Endothelial cell of hepatic sinusoid (primary cell): ENCODE data around the gene FTCD.
"Not testable (repeated sequence)": the region's sequence is repeated elsewhere in the genome, so short reads cannot be mapped to it uniquely, and the experiment has no call there.

Experiments
- in situ Hi-C: cut with HindIII; loops from 2 replicates; pipeline ENCODE4 v1.10.0; 2017; ENCODE audit warnings: low sequenced_read_pairs

The FTCD gene

GRCh38 chr21:46155514-46156377 is at the start of gene FTCD:
Gene FTCD (minus strand): TSS chr21:46155579. CDS start chr21:46155523, 56 bp downstream.
- in situ Hi-C loops, result no loop called here

- in situ Hi-C loops, result no loop called here
These were observed 49.8 kb upstream of the FTCD start for GRCh38 chr21:46205166-46205565.

- in situ Hi-C loops, result no loop called here
These were observed 47.8 kb upstream of the FTCD start for GRCh38 chr21:46203203-46203600.

- in situ Hi-C loops, result no loop called here
These were observed 47.3 kb upstream of the FTCD start for GRCh38 chr21:46202592-46203202.

GRCh38 chr21:46200877-46201803 is 45.8 kb upstream of the FTCD start:
- in situ Hi-C loops, result not testable (repeated sequence)

- in situ Hi-C loops, result no loop called here
These were observed 44.3 kb upstream of the FTCD start for GRCh38 chr21:46199436-46200373.

- in situ Hi-C loops, result no loop called here
These were observed 41.4 kb upstream of the FTCD start for GRCh38 chr21:46196733-46197132.

- in situ Hi-C loops, result no loop called here
These were observed 40.3 kb upstream of the FTCD start for GRCh38 chr21:46195595-46196195.

- in situ Hi-C loops, result no loop called here
These were observed 39.3 kb upstream of the FTCD start for GRCh38 chr21:46194374-46195334.

GRCh38 chr21:46193829-46194373 is 38.5 kb upstream of the FTCD start:
- in situ Hi-C loops, result no loop called here

GRCh38 chr21:46191686-46192575 is 36.6 kb upstream of the FTCD start:
- in situ Hi-C loops, result no loop called here

- in situ Hi-C loops, result no loop called here
These were observed 35.9 kb upstream of the FTCD start for GRCh38 chr21:46191257-46191685.

- in situ Hi-C loops, result no loop called here
These were observed 35.2 kb upstream of the FTCD start for GRCh38 chr21:46190491-46191131.

- in situ Hi-C loops, result no loop called here
These were observed 34.6 kb upstream of the FTCD start for GRCh38 chr21:46189959-46190490.

- in situ Hi-C loops, result no loop called here
These were observed 34.0 kb upstream of the FTCD start for GRCh38 chr21:46189213-46189958.
